ENCODE data around the gene SLC2A4.

Gene SLC2A4

GRCh38 chr17:7281074-7281952 lies at the start of gene SLC2A4:
Gene SLC2A4, plus strand, starts transcription at chr17:7281718. Its CDS starts 217 bp downstream, at chr17:7281935.
- TF ChIP-seq CTCF (IDR thresholded peaks at IDR 0.05; ENCODE audit: low read depth, low read length): no peak
- H3K4me3 ChIP-seq (ENCODE audit: low read depth, low read length): peak within 1 kb of the TSS; percentile 54

- no peak overlapping the region for H3K4me3 ChIP-seq (ENCODE audit: low read depth, low read length)
These were observed 49.4 kb upstream of the SLC2A4 start for GRCh38 chr17:7232114-7232513.

GRCh38 chr17:7233701-7234082 lies 47.8 kb upstream of the SLC2A4 start:
- H3K4me3 ChIP-seq (ENCODE audit: low read depth, low read length): peak overlapping the region; percentile 87
- TF ChIP-seq CTCF (IDR thresholded peaks at IDR 0.05; ENCODE audit: low read depth, low read length): no peak

More at GRCh38 chr17:7232114-7232513, 49.4 kb upstream of the SLC2A4 start:
- no peak for TF ChIP-seq CTCF (IDR thresholded peaks at IDR 0.05; ENCODE audit: low read depth, low read length)

GRCh38 chr17:7234083-7234951 lies 47.2 kb upstream of the SLC2A4 start, which contains the start of gene DVL2:
Gene DVL2, minus strand, starts transcription at chr17:7234517. Its CDS starts 255 bp downstream, at chr17:7234262.
- peak within 1 kb of the TSS; percentile 87 for H3K4me3 ChIP-seq (ENCODE audit: low read depth, low read length)
- TF ChIP-seq CTCF (IDR thresholded peaks at IDR 0.05; ENCODE audit: low read depth, low read length): no peak

- no peak overlapping the region for H3K4me3 ChIP-seq (ENCODE audit: low read depth, low read length)
- TF ChIP-seq CTCF (IDR thresholded peaks at IDR 0.05; ENCODE audit: low read depth, low read length): no peak
These were observed 45.5 kb upstream of the SLC2A4 start for GRCh38 chr17:7235693-7236665.

GRCh38 chr17:7236808-7237207 lies 44.7 kb upstream of the SLC2A4 start:
- TF ChIP-seq CTCF (IDR thresholded peaks at IDR 0.05; ENCODE audit: low read depth, low read length): no peak

More at GRCh38 chr17:7236808-7237207, 44.7 kb upstream of the SLC2A4 start:
- H3K4me3 ChIP-seq (ENCODE audit: low read depth, low read length): peak overlapping the region; percentile 99; the same call in 1 of the 2 replicates

All from WI38 (cell line).